Rectal smooth muscle tissue (tissue), 1 donor: ENCODE data around the gene WDR59.
"Not testable (repeated sequence)": the region's sequence is repeated elsewhere in the genome, so short reads cannot be mapped to it uniquely, and the experiment has no call there.

Experiments
- H3K27ac ChIP-seq: one replicate; pipeline ENCODE4 v1.7.0; 2013; ENCODE audit warnings: low read depth, low read length, inconsistent platforms
- H3K27me3 ChIP-seq: one replicate; pipeline ENCODE4 v1.7.0; 2013; ENCODE audit warnings: low read length; ENCODE audit not compliant: control insufficient read depth, insufficient read depth
- H3K36me3 ChIP-seq: one replicate; pipeline ENCODE4 v1.7.0; 2013; ENCODE audit warnings: low read length; ENCODE audit not compliant: control insufficient read depth, insufficient read depth
- H3K4me1 ChIP-seq: one replicate; pipeline ENCODE4 v1.7.0; 2013; ENCODE audit warnings: low read length; ENCODE audit not compliant: control insufficient read depth, insufficient read depth
- H3K4me3 ChIP-seq: one replicate; pipeline ENCODE4 v1.7.0; 2013; ENCODE audit warnings: low read length
- H3K9ac ChIP-seq: one replicate; pipeline ENCODE4 v1.7.0; 2013; ENCODE audit warnings: low read length

The WDR59 gene, protein sequence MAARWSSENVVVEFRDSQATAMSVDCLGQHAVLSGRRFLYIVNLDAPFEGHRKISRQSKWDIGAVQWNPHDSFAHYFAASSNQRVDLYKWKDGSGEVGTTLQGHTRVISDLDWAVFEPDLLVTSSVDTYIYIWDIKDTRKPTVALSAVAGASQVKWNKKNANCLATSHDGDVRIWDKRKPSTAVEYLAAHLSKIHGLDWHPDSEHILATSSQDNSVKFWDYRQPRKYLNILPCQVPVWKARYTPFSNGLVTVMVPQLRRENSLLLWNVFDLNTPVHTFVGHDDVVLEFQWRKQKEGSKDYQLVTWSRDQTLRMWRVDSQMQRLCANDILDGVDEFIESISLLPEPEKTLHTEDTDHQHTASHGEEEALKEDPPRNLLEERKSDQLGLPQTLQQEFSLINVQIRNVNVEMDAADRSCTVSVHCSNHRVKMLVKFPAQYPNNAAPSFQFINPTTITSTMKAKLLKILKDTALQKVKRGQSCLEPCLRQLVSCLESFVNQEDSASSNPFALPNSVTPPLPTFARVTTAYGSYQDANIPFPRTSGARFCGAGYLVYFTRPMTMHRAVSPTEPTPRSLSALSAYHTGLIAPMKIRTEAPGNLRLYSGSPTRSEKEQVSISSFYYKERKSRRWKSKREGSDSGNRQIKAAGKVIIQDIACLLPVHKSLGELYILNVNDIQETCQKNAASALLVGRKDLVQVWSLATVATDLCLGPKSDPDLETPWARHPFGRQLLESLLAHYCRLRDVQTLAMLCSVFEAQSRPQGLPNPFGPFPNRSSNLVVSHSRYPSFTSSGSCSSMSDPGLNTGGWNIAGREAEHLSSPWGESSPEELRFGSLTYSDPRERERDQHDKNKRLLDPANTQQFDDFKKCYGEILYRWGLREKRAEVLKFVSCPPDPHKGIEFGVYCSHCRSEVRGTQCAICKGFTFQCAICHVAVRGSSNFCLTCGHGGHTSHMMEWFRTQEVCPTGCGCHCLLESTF

DNA sequence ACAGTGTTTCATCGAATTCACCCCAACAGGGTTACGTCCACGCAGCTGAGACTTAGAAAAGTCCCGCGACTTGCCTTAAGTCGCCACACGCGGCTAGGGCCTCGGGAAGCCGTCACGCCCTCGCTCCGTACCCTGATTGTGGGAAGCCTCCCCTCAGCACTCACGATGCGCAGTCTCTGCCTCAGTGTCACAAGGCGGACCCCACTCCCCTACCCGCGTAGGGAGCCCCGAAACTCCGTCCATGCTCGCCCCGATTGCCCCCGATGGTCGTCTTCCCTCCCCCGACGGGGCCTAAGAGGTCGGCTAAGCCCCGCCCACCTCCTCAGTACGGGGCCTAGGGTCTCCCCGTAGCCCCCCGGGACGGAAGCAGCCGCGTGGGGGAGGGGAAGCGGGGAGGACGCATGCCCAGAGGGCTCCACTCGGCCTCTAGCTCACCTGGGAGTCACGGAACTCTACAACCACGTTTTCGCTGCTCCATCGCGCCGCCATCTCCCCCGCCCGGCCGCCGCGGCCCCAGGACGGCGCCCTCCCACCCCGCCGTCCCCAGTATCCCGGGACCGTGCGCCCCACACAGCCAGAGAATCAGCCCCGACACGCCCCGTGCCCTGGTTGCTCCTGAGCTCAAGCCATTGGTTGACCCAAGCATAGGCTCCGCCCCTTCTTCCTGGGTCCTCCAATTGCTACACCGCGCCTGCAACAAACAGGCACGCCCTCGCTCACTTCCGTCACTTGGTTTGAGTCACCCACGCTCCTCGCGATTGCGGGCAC, at the start of gene WDR59:
Gene WDR59, minus strand, starts transcription at position 595 of the 768 bp plus-strand sequence. Its CDS starts 106 bp downstream, at position 489.
- peak within 1 kb of the TSS; percentile 100 for H3K4me3 ChIP-seq

DNA sequence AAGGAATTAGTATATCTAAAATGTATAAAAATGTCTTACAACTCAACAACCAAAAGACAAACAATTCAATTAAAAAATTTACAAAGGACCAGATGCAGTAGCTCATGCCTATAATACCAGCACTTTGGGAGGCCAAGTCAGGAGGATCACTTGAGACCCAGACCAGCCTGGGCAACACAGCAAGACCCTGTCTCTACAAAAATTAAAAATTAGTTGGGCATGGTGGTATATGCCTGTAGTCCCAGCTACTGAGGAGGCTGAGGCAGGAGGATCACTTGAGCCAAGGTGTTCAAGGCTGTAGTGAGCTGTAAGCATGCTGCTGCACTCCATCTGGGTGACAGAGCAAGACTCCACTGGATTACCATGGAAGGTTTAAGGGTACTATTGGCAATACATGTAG, 47.7 kb upstream of the WDR59 start:
- Histone ChIP-seq H3K4me1 (no peaks in the 10 kb centered on the region), H3K27me3 (no peaks in the 10 kb centered on the region), H3K9ac (no peak overlapping the region), H3K36me3 (no peaks in the 10 kb centered on the region), H3K4me3 (no peak overlapping the region), H3K27ac (no peak overlapping the region)

More for the DNA sequence above, at the start of gene WDR59:
- Histone ChIP-seq H3K27me3 (no peaks in the 10 kb centered on the region), H3K4me1 (no peaks in the 10 kb centered on the region), H3K36me3 (no peaks in the 10 kb centered on the region), H3K27ac (peak within 1 kb of the TSS; percentile 40), H3K9ac (peak within 1 kb of the TSS; percentile 90)

DNA sequence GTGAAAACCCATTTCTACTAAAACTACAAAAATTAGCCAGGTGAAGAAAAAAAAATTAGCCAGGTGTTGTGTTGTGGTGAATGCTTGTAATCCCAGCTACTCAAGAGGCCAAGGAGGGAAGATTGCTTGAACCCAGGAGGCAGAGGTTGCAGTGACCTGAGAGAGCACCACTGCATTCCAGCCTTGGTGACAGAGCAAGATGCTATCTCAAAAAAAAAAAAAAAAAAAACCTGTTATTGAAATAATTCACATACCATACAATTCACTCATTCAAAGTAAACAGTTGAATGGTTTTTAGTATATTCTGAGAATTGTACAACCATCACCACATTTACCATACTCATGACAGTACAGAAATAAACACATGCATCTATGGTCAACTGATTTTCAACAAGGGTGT, 44.9 kb upstream of the WDR59 start:
- H3K27me3 ChIP-seq = no peaks in the 10 kb centered on the region
- peaks cover 5% of the 10 kb centered on the region for H3K4me1 ChIP-seq
- no peaks in the 10 kb centered on the region for H3K36me3 ChIP-seq
- no peak overlapping the region for H3K9ac ChIP-seq
- no peak overlapping the region for H3K4me3 ChIP-seq
- H3K27ac ChIP-seq = no peak overlapping the region

DNA sequence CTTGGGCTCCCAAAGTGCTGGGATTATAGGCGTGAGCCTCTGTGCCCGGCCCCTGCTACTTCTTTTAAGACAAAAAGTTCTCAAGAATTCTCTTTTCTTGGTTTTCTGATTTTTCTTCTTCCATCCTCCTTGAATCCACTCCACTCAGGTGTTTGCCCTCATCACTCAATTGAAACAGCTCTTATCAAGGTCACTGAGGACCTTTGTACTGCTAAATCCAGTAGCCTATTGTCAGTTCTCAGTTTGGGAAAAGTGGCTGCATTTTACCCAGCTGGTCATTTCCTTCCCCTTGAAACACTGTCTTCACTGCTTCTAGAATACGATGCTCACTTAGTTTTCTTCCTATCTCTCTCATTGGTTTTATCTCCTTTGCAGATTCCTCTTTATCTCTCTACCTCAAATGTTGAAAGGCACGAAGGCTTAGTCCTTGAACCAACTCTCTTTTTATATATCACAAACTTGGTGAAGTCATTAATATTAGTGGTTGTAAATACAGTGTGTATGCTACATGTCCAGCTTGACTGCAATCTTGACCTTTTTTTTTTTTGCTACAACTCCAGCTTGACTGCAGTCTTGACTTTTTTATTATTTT, 43.7 kb upstream of the WDR59 start:
- H3K27ac ChIP-seq = no peak overlapping the region
- no peaks in the 10 kb centered on the region for H3K36me3 ChIP-seq

DNA sequence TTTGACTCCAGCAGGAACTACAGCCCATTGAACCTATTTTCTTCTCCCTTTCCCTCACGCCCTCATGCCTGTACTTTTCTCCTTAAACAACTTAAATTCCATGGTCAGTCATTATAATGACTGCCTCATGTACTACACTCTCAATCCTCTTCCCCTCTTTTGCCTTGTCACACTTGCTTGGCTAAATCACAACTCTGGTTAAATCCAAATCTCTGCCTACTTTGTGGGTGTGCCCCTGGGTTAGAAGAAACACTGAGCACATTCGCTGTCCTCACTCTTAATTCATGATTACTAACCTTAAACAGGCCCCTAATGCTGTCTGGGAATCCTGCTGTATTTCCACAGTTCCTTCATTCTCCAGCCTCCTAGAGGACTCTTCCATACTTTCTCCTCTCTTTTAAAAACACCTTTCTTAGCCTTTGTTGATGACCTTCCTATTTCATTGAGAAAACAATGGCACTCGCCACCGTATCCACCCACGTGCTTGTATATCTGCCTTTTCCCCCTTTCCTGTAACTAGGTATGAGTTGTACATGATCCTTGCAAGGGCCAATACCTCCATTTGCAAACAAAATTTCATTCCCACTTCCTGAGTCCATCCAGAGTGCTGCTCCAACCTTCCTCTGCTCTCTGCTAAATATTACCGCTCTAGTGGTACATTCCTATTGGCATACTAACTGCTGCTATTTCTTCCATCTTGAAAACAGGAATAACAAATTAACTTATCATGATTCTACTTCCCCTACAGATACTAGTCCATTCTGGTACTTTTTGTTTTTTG, 42.8 kb upstream of the WDR59 start:
- Histone ChIP-seq H3K9ac (no peak overlapping the region), H3K4me3 (no peak overlapping the region), H3K27ac (no peak overlapping the region), H3K4me1 (peaks cover 5% of the 10 kb centered on the region), H3K27me3 (no peaks in the 10 kb centered on the region), H3K36me3 (no peaks in the 10 kb centered on the region)

More for the DNA sequence above, 43.7 kb upstream of the WDR59 start:
- H3K27me3 ChIP-seq = no peaks in the 10 kb centered on the region
- no peak overlapping the region for H3K4me3 ChIP-seq
- peaks cover 5% of the 10 kb centered on the region for H3K4me1 ChIP-seq
- H3K9ac ChIP-seq = no peak overlapping the region

DNA sequence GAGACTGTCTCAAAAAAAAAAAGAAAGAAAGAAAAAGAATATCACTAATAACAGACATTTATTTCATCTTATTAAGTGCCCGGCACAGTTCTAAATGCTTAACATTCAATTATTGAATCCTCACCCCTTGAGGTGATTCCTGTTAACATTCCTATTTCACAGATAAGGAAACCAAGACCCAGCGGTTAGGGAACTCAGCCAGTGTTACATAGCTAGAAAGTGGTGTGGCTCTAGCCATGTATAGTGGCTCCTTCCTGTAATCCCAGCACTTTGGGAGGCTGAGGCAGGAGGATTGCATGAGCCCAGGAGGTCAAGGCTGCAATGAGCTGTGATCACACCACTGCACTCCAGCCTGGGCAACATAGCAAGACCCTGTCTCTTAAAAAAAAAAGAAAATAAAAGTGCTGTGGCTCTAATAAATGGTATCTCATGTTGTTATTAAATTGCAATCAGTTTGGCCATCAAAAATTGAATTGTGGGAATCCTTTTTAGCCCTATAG, 42.0 kb upstream of the WDR59 start:
- Histone ChIP-seq H3K9ac (no peak overlapping the region), H3K4me1 (peaks cover 5% of the 10 kb centered on the region), H3K27me3 (no peaks in the 10 kb centered on the region), H3K36me3 (no peaks in the 10 kb centered on the region), H3K27ac (peak overlapping the region; percentile 51), H3K4me3 (no peak overlapping the region)

DNA sequence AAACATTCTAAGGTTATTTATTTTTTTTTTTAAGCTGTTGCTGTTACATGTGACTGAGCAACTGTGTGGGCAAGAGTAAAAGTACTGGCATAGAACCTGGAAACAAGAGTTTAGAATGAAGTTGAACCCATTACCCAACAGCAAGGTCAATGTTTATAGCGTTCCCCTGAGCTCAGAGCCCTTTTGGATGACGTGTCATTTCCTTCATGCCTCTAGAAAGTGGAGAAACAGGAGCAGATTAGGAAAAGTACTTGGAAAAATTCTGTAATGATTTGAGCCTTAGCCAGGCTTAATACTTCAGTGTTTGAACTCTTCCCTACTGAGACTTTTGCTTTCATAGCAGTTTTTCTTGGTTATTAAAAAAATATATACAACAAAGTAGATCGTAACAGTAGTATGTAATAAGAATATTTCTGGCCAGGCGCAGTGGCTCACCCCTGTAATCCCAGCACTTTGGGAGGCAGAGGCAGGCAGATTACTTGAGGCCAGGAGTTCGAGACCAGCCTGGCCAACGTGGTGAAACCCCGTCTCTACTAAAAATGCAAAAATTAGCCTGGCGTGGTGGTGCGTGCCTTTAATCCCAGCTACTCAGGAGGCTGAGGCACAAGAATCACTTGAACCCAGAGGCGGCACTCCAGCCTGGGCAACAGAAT, 41.4 kb upstream of the WDR59 start:
- not testable (repeated sequence) for H3K4me3 ChIP-seq, H3K27me3 ChIP-seq, H3K9ac ChIP-seq, H3K36me3 ChIP-seq, H3K4me1 ChIP-seq
- peak overlapping the region; percentile 51 for H3K27ac ChIP-seq

DNA sequence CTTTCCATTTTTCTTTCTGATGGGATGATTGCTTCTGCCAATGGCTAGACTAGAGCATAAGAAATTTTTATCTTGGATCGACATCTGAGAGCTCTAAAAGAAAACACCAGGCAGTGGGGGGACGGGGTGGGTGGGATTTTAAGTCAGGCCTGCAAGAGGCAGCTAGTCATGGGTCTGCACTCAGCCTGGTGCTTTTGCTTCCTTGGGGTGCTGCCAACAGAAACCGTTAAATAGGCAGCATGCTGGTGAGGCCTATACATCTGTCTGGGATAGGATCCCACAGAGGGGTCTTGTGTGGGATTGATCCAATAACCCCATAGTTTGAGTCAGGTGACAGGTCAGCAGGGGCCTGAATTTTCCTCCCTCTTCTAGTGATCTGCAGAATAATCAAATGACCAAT, 40.8 kb upstream of the WDR59 start:
- H3K4me1 ChIP-seq = peaks cover 5% of the 10 kb centered on the region
- H3K27me3 ChIP-seq = no peaks in the 10 kb centered on the region
- no peaks in the 10 kb centered on the region for H3K36me3 ChIP-seq
- H3K27ac ChIP-seq = no peak overlapping the region
- no peak overlapping the region for H3K4me3 ChIP-seq
- no peak overlapping the region for H3K9ac ChIP-seq

DNA sequence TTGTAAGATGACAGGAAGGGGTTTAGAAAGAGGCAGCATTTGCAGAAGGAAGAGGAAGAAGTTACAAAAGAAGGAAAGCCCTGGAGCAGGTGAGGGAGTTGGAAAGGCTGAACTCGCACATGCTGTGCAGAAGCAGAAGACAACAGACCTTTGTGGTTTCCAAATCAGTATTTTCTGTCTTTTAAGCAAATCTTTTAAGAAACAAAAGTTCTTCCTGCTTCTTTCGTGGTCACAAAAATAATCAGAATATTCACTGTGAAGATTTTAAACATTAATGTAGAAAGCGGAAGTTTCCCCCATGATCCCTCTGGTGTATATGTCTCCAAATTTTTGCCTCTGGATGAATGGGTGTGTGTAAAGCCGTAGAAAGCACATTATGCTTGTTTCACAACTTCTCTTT, 39.7 kb upstream of the WDR59 start:
- H3K36me3 ChIP-seq = no peaks in the 10 kb centered on the region
- H3K27me3 ChIP-seq = no peaks in the 10 kb centered on the region
- H3K4me3 ChIP-seq = no peak overlapping the region
- H3K27ac ChIP-seq = no peak overlapping the region
- peaks cover 5% of the 10 kb centered on the region for H3K4me1 ChIP-seq
- no peak overlapping the region for H3K9ac ChIP-seq

DNA sequence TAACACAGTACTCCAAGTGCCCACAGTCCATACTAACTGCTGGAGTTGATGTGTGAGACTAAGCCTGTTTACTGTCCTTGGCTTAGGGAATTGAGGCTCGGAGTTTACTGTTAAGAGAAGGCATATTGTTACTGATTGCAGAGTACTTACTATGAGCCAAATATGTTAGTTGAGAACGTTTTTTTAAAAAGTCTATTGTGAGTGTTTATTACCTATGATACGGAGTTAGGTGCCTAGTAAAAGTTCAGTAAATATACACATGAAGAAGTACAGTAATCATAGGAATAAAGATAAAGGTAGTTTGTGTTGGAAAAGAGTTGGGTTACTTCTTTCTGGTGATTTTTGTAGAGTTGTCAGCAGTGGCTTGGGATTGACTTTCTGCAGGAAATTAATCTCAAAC, 39.3 kb upstream of the WDR59 start:
- no peak overlapping the region for H3K9ac ChIP-seq
- H3K36me3 ChIP-seq = no peaks in the 10 kb centered on the region
- H3K27me3 ChIP-seq = no peaks in the 10 kb centered on the region
- no peak overlapping the region for H3K4me3 ChIP-seq
- H3K27ac ChIP-seq = no peak overlapping the region
- H3K4me1 ChIP-seq = peaks cover 5% of the 10 kb centered on the region

DNA sequence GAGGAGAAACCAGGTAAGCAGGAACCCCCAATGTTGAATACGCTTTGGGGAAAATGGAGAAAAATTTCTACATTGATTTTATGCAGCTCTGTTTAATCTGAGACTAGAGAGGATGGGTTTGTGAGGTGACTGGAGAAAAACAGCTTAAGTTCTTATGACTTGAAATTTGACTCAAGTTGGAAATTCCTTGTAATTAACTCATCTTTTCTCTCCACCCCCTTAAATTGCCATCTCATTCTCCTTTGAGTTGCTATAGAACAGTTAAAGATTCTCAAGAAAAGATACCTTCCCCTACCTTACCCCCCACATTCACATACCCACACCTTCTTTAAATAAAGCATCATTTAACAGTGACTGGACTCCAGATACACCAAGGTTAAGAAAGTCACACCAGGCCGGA, 38.1 kb upstream of the WDR59 start:
- no peak overlapping the region for H3K4me3 ChIP-seq
- no peak overlapping the region for H3K9ac ChIP-seq
- H3K36me3 ChIP-seq = no peaks in the 10 kb centered on the region
- H3K27ac ChIP-seq = no peak overlapping the region
- H3K27me3 ChIP-seq = no peaks in the 10 kb centered on the region
- peaks cover 5% of the 10 kb centered on the region for H3K4me1 ChIP-seq
